Measurements from ENCODE around the gene DIP2A.

The DIP2A gene

DNA sequence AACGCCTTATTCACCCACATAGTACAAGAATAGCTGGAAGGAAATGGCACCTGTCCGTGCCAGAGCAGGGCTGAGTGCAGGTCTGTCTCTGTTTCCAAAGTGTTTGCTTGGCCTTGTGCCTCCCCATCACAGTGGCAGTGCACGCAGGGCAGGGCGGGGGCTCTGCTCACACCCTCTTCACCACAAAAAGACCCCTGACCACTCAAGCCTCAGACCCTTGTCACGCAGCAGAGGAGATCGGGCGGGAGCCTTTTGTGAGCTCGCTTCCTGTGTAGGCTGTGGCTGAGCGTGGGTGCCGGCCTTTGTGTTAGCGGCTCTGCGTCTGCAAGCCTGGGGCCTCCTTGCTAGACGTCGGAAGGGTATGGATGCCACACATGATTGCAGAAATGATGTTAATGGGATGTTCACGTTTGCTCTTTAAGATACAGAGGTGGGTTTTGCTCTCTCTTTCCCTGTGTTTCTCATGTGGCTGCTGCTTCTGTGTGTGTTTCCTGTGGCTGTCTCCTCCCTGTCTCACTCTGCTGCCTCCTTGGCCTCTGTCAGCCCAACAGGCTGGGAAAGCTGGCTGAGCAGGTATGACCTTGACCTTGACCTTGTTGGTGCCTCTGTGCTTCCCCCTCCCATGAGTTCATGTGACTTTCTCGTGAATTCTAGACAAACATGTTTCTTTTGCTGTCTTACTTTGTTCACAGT is 100.7 kb downstream of the DIP2A start:
- H3K27me3 ChIP-seq (replicated peaks; ENCODE audit: control insufficient read depth, insufficient read depth, low read length, poor library complexity, severe bottlenecking): no peaks in the 10 kb centered on the region
- H3K9me3 ChIP-seq (ENCODE audit: control insufficient read depth, low read length): no peaks in the 10 kb centered on the region
- H3K4me1 ChIP-seq (ENCODE audit: control insufficient read depth, insufficient read depth, low read length, poor library complexity, severe bottlenecking): peaks cover 39% of the 10 kb centered on the region
- H3K36me3 ChIP-seq (ENCODE audit: control insufficient read depth, insufficient read depth, low read length): peaks cover 35% of the 10 kb centered on the region
- H3K4me3 ChIP-seq (ENCODE audit: insufficient read depth, low read depth, low read length, poor library complexity, severe bottlenecking): peak overlapping the region; percentile 36
- DNase-seq: peak; percentile 31 to 46 (median 39)
- peak overlapping the region; percentile 69 for H3K27ac ChIP-seq (ENCODE audit: insufficient read depth, low read length, poor library complexity, severe bottlenecking)

DNA sequence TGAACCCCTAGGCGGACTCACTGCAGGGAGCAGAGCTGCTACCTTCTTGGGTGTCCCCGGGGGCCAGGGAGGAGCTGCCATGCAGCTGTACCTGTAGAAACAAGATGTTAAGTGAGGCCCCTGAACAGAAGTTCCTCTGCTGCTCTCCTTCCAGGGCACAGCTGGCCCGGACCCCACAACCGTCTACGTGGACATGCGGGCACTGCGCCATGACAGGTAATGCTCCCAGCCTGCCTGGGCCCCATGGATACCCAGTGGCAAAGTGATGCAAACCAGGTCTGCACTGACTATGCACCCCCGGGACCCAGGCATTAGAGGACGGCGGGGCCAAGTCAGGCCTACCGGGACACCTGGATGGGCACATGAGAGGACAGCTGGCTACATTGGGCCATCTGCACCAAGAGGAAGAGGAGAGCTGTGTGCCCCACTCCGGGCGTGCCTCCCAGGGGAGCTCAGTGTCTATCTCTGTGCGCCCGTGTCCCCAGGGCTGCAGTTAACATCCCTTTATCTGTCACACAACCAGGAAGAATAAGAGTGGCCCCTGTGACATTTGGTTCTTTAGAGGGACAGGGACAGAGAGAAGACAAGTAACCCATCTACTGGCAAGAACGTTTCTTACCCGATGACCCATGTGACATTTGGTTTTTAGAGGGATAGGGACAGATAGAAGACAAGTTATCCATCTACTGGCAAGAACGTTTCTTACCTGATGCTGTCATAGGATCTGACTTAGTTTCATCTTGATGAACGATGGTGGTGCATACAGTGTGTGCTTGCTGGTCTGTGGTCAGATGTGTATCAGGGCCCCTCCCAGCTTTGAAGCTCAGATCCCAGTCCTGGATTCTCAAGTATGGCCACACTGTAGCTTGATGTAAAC is 102.1 kb downstream of the DIP2A start:
- Histone ChIP-seq H3K4me1 (ENCODE audit: control insufficient read depth, insufficient read depth, low read length, poor library complexity, severe bottlenecking) (peaks cover 39% of the 10 kb centered on the region), H3K4me3 (ENCODE audit: insufficient read depth, low read depth, low read length, poor library complexity, severe bottlenecking) (peak overlapping the region; percentile 16), H3K27me3 (replicated peaks; ENCODE audit: control insufficient read depth, insufficient read depth, low read length, poor library complexity, severe bottlenecking) (no peaks in the 10 kb centered on the region), H3K9me3 (ENCODE audit: control insufficient read depth, low read length) (no peaks in the 10 kb centered on the region), H3K36me3 (ENCODE audit: control insufficient read depth, insufficient read depth, low read length) (peaks cover 46% of the 10 kb centered on the region), H3K27ac (ENCODE audit: insufficient read depth, low read length, poor library complexity, severe bottlenecking) (peak overlapping the region; percentile 69)
- DNase-seq: no peak

- Histone ChIP-seq H3K27ac (ENCODE audit: insufficient read depth, low read length, poor library complexity, severe bottlenecking) (peak overlapping the region; percentile 69), H3K4me3 (ENCODE audit: insufficient read depth, low read depth, low read length, poor library complexity, severe bottlenecking) (no peak overlapping the region), H3K36me3 (ENCODE audit: control insufficient read depth, insufficient read depth, low read length) (peaks cover 52% of the 10 kb centered on the region), H3K4me1 (ENCODE audit: control insufficient read depth, insufficient read depth, low read length, poor library complexity, severe bottlenecking) (peaks cover 39% of the 10 kb centered on the region), H3K27me3 (replicated peaks; ENCODE audit: control insufficient read depth, insufficient read depth, low read length, poor library complexity, severe bottlenecking) (no peaks in the 10 kb centered on the region), H3K9me3 (ENCODE audit: control insufficient read depth, low read length) (no peaks in the 10 kb centered on the region)
- DNase-seq: no peak
Measured at GRCh38 chr21:46561445-46562090, 102.9 kb downstream of the DIP2A start.

DNA sequence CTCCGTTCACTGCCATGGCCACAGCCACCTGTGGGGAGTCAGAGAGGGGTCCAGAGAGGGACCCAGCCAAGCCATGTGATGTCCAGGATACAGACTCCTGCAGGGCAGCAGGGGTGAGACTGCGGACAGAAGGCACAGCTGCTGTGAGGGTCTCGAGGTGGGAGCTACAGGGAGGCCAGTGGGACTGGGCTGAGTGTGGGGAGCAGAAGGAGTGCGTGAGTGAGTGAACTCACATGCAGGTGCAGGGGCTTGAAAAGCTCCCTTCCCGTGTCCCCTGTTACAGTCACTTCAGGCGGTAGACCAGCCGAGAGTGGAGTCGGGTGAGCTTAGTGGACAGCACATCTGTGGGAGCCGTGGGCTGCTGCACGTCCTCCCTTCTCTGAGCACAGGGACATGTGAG is 103.8 kb downstream of the DIP2A start:
- Histone ChIP-seq H3K4me1 (ENCODE audit: control insufficient read depth, insufficient read depth, low read length, poor library complexity, severe bottlenecking) (peaks cover 39% of the 10 kb centered on the region), H3K36me3 (ENCODE audit: control insufficient read depth, insufficient read depth, low read length) (peaks cover 58% of the 10 kb centered on the region), H3K4me3 (ENCODE audit: insufficient read depth, low read depth, low read length, poor library complexity, severe bottlenecking) (no peak overlapping the region), H3K27ac (ENCODE audit: insufficient read depth, low read length, poor library complexity, severe bottlenecking) (peak overlapping the region; percentile 16), H3K9me3 (ENCODE audit: control insufficient read depth, low read length) (no peaks in the 10 kb centered on the region), H3K27me3 (replicated peaks; ENCODE audit: control insufficient read depth, insufficient read depth, low read length, poor library complexity, severe bottlenecking) (no peaks in the 10 kb centered on the region)
- no peak for DNase-seq

DNA sequence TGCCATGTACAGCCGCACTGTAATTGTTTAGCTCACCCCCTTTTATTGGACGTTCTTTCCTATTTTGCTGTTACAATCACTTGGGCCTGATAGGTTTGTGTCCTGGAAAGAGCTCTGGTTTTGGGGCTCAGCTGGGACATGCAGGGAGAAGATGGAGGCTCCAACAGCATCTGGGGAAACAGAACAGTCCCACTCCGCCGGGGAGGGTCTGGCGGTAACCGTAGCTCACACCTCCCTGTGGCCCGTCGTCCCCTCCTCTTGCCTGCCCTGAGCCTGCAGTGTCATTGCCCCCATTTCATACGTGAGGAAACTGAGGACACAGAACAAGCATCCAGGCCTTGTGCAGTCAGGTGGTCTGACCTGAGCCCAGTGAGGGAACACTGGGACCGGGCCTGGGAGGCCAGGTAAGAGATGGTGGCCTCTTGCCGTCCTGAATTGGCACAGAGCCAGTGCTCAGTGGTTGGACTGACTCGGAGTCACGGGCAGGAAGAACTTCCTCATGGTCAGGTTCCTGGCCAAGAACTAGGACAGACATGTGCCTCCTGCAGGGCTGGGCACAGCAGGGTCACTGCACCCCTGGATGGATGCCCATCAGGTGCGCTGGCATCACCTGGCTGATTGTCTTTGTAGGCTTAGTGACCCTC is 104.4 kb downstream of the DIP2A start:
- Histone ChIP-seq H3K27ac (ENCODE audit: insufficient read depth, low read length, poor library complexity, severe bottlenecking) (no peak overlapping the region), H3K4me1 (ENCODE audit: control insufficient read depth, insufficient read depth, low read length, poor library complexity, severe bottlenecking) (peaks cover 36% of the 10 kb centered on the region), H3K36me3 (ENCODE audit: control insufficient read depth, insufficient read depth, low read length) (peaks cover 60% of the 10 kb centered on the region), H3K4me3 (ENCODE audit: insufficient read depth, low read depth, low read length, poor library complexity, severe bottlenecking) (no peak overlapping the region), H3K9me3 (ENCODE audit: control insufficient read depth, low read length) (no peaks in the 10 kb centered on the region), H3K27me3 (replicated peaks; ENCODE audit: control insufficient read depth, insufficient read depth, low read length, poor library complexity, severe bottlenecking) (no peaks in the 10 kb centered on the region)
- no peak for DNase-seq

- Histone ChIP-seq H3K4me1 (ENCODE audit: control insufficient read depth, insufficient read depth, low read length, poor library complexity, severe bottlenecking) (peaks cover 23% of the 10 kb centered on the region), H3K27me3 (replicated peaks; ENCODE audit: control insufficient read depth, insufficient read depth, low read length, poor library complexity, severe bottlenecking) (no peaks in the 10 kb centered on the region), H3K4me3 (ENCODE audit: insufficient read depth, low read depth, low read length, poor library complexity, severe bottlenecking) (no peak overlapping the region), H3K36me3 (ENCODE audit: control insufficient read depth, insufficient read depth, low read length) (peaks cover 60% of the 10 kb centered on the region), H3K27ac (ENCODE audit: insufficient read depth, low read length, poor library complexity, severe bottlenecking) (no peak overlapping the region), H3K9me3 (ENCODE audit: control insufficient read depth, low read length) (no peaks in the 10 kb centered on the region)
- DNase-seq: no peak
Measured at GRCh38 chr21:46564391-46564790, 105.7 kb downstream of the DIP2A start.

- no peaks in the 10 kb centered on the region for H3K27me3 ChIP-seq (replicated peaks; ENCODE audit: control insufficient read depth, insufficient read depth, low read length, poor library complexity, severe bottlenecking)
- H3K9me3 ChIP-seq (ENCODE audit: control insufficient read depth, low read length): no peaks in the 10 kb centered on the region
- DNase-seq: no peak
- H3K4me1 ChIP-seq (ENCODE audit: control insufficient read depth, insufficient read depth, low read length, poor library complexity, severe bottlenecking): no peaks in the 10 kb centered on the region
- H3K36me3 ChIP-seq (ENCODE audit: control insufficient read depth, insufficient read depth, low read length): peaks cover 64% of the 10 kb centered on the region
- H3K27ac ChIP-seq (ENCODE audit: insufficient read depth, low read length, poor library complexity, severe bottlenecking): no peak overlapping the region
- H3K4me3 ChIP-seq (ENCODE audit: insufficient read depth, low read depth, low read length, poor library complexity, severe bottlenecking): no peak overlapping the region
Measured at GRCh38 chr21:46567348-46567747, 108.7 kb downstream of the DIP2A start.

DNA sequence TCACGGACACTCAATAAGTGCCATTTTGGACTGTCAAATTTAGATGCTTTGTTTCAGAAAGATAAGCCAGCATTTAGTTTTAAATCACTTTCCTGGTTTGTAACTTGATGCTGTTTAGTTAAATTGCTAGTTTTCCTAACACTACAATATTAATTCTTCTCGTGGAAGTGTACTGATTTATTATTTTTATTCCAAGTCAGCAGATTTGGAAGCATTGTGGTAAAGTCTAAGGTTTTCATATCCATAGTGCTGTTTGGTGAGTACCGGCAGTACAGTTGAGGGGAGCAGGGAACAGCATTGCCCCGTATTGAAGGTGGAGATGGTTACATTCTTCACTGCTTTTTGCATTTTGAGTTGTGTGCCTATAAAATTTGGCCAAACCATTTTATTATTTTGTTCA is 109.9 kb downstream of the DIP2A start:
- Histone ChIP-seq H3K27me3 (replicated peaks; ENCODE audit: control insufficient read depth, insufficient read depth, low read length, poor library complexity, severe bottlenecking) (no peaks in the 10 kb centered on the region), H3K9me3 (ENCODE audit: control insufficient read depth, low read length) (no peaks in the 10 kb centered on the region)

DNA sequence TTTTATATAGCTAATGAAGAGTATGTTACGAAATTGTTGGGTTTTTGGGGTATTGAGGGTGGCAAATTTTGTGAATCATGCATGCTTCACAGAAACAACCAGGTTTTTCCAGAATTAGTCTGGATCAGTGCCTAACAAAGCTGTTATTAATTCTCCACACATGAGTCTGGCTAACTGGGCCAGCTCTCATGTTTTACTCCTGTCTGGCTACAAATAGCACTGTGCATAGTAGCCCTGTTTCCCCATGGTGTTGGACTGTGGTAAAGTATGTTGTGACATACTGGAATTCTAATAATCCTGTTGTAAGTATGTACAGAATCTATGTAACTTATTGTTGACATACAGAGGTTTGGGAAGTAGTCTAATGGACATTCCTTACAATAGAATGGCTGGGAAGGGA is 110.4 kb downstream of the DIP2A start:
- no peaks in the 10 kb centered on the region for H3K9me3 ChIP-seq (ENCODE audit: control insufficient read depth, low read length)
- no peaks in the 10 kb centered on the region for H3K4me1 ChIP-seq (ENCODE audit: control insufficient read depth, insufficient read depth, low read length, poor library complexity, severe bottlenecking)
- H3K27ac ChIP-seq (ENCODE audit: insufficient read depth, low read length, poor library complexity, severe bottlenecking): no peak overlapping the region
- H3K36me3 ChIP-seq (ENCODE audit: control insufficient read depth, insufficient read depth, low read length): peaks cover 49% of the 10 kb centered on the region
- no peak overlapping the region for H3K4me3 ChIP-seq (ENCODE audit: insufficient read depth, low read depth, low read length, poor library complexity, severe bottlenecking)
- DNase-seq: no peak
- H3K27me3 ChIP-seq (replicated peaks; ENCODE audit: control insufficient read depth, insufficient read depth, low read length, poor library complexity, severe bottlenecking): no peaks in the 10 kb centered on the region

More for the DNA sequence above, 109.9 kb downstream of the DIP2A start:
- H3K4me1 ChIP-seq (ENCODE audit: control insufficient read depth, insufficient read depth, low read length, poor library complexity, severe bottlenecking): no peaks in the 10 kb centered on the region
- no peak overlapping the region for H3K4me3 ChIP-seq (ENCODE audit: insufficient read depth, low read depth, low read length, poor library complexity, severe bottlenecking)
- no peak for DNase-seq
- H3K36me3 ChIP-seq (ENCODE audit: control insufficient read depth, insufficient read depth, low read length): peaks cover 54% of the 10 kb centered on the region
- no peak overlapping the region for H3K27ac ChIP-seq (ENCODE audit: insufficient read depth, low read length, poor library complexity, severe bottlenecking)

All from effector memory CD4-positive, alpha-beta T cell (primary cell).